GM12892 (cell line): Measurements from ENCODE around the gene TMEM243.

Experiments used
- DNase-seq: peaks from one replicate; pipeline ENCODE4 v3.0.0; 2011; ENCODE audit not compliant: insufficient read length
- FAIRE-seq: peaks from 2 replicates; lab custom pipeline; 2011; peaks lifted over from hg19 to GRCh38; lab: Jason Lieb, UNC
- POLR2A ChIP-seq: IDR thresholded peaks from 2 replicates; pipeline ENCODE4 v1.6.1; 2011; ENCODE audit warnings: low read depth, low read length, control low read depth
- POLR2AphosphoS5 ChIP-seq: IDR thresholded peaks from 2 replicates; pipeline ENCODE4 v1.6.1; 2011; ENCODE audit warnings: low read depth, low read length, control low read depth
- TAF1 ChIP-seq: IDR thresholded peaks from 2 replicates; pipeline ENCODE4 v1.6.1; 2011; ENCODE audit warnings: low read depth, mild to moderate bottlenecking, control low read depth, low read length, borderline replicate concordance

The TMEM243 gene

GRCh38 chr7:87220734-87221215 is 1.2 kb upstream of the TMEM243 start:
- TF ChIP-seq TAF1 = no peak
- no peak for TF ChIP-seq POLR2AphosphoS5
- no peak for TF ChIP-seq POLR2A
- DNase-seq (no peak), FAIRE-seq (no peak)

DNA sequence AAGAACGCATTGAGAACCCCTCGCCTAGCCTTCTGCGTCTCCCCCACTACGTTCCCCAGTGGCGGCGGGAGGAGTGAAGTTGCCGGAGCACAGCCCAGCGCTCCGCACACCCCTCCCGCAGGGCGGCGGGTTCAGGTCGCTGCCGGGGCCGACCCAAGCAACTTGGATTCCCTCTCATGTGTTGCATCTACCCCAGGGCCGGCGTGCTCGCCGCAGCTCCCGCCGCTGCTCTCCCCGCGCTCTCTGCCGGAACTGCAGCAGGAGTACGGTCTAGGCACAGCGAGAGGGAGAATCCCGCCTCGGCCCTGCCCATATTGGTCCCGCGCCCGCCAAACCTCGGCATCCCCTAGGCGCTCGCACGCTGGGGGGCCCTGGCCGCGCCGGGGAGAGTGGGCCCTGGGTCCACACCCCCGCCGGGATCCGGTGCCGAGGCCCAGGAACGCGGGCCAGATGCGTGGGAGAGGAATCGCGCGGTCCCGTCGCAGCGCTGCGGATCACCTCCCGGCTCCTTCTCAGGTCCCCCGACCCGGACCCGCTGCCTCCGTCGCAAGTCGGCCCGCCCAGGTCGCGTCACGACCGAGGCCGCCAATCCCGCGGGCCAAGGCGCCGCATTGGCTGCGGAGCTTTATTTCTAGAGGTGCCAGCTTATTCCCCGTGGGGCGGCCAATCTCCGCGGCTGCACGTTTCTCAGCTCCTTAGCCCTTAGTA is 648 bp upstream of the TMEM243 start:
- DNase-seq (peak; percentile 68), FAIRE-seq (no peak)
- TF ChIP-seq TAF1 = peak; percentile 65
- TF ChIP-seq POLR2A = peak; percentile 93
- peak; percentile 93 for TF ChIP-seq POLR2AphosphoS5

DNA sequence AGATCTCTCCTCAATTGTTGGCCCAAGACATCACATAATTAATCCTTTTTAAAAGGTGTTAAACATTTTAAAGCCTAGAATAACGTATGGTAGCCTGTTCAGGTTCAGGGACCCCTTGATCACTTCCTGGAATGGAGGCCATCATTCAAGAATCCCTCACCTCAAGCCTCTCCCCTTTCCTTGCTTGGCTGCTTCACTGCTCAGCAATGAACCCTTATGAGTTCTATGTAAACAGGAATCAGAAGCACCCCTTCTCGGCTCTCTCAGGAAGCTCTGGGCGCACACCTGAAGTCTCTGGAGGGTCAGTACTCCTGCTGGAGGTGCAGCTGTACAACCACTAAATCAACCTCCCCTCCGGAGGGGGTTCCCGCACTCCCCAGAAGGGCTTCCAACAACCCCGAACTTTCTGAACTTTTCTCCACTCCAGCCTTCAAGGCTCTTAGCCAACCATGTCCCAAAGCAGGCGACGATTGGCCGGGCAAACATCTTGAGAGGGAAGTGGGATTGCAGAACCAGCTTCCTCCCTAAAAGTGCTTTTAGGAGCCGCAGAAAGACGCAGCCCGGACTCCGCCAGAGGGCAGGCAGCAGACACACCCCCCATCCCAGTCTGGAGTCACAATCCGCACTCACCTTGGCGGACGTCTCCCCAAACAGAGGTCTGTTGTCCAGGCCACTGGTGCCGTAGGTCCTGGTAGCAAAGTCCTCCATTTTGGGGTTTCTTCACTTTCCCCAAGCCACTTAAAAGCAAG is 562 bp downstream of the TMEM243 start:
- DNase-seq = no peak
- FAIRE-seq = no peak

DNA sequence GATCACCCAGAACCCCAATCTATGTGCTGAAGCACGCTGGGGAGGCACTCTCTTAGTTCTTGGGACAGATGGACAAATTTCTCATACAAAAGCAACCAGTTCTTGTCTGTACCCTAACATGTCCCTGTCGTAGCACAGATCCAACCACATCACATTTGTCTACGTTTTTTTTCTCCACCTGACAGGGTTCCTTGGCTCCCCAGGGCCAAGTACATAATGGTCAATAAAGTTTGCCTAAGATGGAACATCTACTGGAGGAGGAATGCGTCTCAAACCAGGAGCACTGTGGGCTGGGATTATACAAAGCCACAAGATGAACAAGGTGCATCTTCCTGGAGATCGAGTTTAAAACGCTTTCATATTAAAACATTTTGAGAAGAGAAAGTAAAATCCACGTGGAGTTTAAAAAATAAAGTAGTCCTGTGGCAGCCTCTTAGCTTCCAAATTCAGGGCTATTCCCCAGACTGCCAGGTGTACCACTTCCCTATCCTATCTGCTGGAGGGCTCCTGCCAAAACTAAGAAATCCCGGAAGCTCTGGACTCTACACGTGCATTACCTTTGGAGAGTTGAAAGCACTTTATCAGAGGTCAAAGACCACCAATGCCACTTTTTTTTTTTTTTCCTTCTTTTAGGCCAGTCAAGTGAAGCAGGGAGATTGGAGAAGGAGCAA is 1.4 kb downstream of the TMEM243 start:
- TF ChIP-seq TAF1 = no peak
- peak; percentile 68; the same call in 1 of the 2 replicates for TF ChIP-seq POLR2AphosphoS5
- no peak for TF ChIP-seq POLR2A
- FAIRE-seq = peak; percentile 36
- DNase-seq = no peak

More for the DNA sequence above, 562 bp downstream of the TMEM243 start:
- TF ChIP-seq POLR2A = no peak
- 0 out of 2 replicates have a peak, but pooled peaks have one; percentile 38 for TF ChIP-seq TAF1

DNA sequence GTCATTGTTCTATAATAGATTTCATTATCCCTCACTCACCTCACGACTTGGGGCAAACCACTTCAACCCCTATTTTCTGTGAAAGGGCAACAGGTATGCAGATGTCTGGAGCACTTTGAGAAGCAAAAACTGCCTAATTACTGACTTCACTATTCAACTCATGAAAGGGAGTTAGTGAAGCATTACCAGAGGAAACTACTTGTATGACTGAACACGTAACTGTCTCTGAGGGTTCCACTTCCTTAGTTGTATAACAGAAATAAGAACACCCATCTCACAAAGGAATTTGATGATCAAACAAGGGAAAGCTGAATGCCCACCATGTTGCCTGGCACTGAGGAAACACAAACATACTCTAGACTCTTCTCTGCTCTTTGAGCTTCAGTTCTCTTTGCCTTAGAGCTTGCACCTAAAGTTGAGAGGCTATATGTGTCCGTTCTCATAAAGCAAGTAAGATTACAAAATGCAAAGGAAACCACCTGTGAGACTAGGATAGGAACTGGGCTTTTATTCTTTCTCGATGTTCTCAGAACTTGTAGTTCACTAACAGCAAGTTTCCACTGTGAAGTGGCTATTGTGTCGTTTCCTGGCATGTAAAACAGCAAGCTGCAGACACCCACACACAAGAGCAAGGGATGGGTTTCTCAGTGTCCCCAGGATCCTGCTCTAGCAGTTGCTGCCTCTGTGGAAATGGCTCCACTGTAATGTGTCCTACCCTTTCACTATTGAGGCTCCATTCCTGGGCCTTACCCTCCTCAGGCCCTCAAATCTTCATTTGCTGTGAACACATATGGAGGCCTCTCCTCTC is 2.6 kb downstream of the TMEM243 start:
- DNase-seq = no peak
- TF ChIP-seq POLR2AphosphoS5 (peak; percentile 95), POLR2A (peak; percentile 94), TAF1 (peak; percentile 81)
- FAIRE-seq = peak; percentile 98

DNA sequence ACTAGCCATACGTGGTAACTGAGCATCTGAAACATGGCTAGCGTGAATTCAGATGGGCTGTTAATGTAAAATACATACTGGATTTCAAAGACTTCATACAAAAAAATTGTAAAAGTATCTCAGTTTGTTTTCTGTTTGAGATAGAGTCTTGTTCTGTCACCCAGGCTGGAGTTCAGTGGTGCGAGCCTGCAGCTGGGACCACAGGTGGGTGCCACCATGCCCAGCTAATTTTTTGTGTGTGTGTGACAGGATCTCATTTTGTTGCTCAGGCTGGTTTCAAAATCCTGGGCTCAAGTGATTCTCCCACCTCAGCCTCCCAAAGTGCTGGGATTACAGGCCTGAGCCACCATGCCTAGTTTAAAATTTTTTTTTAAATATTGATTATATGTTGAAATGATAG is 4.5 kb downstream of the TMEM243 start:
- DNase-seq (no peak), FAIRE-seq (no peak)
- TF ChIP-seq TAF1 (no peak), POLR2AphosphoS5 (no peak), POLR2A (no peak)

DNA sequence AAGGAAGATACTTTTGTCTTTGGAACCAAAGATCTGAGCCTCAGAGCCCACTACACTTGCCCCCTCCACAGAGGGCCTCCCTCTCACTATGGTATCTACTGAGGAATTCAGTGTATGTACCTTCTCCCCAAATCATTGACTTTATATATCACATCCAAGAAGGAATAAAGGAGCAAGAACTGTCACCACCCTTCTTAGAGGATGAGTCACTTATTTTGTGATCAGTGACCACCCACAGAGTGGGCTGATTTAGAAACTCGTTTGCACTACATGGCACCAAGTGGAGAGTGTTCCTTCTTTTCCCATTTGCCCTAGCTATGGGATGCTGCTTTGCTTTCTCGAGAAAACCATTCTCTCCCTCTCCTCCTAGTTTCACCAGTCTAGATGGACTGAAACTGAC is 5.7 kb downstream of the TMEM243 start:
- FAIRE-seq (peak; percentile 33), DNase-seq (no peak)
- TF ChIP-seq POLR2AphosphoS5 (no peak; the same call in 1 of the 2 replicates), TAF1 (no peak), POLR2A (peak; percentile 47)

- no peak for DNase-seq
- no peak for TF ChIP-seq TAF1
- TF ChIP-seq POLR2A = no peak
- no peak for TF ChIP-seq POLR2AphosphoS5
- FAIRE-seq = peak; percentile 44
These were observed 6.3 kb downstream of the TMEM243 start for GRCh38 chr7:87213252-87213651.

DNA sequence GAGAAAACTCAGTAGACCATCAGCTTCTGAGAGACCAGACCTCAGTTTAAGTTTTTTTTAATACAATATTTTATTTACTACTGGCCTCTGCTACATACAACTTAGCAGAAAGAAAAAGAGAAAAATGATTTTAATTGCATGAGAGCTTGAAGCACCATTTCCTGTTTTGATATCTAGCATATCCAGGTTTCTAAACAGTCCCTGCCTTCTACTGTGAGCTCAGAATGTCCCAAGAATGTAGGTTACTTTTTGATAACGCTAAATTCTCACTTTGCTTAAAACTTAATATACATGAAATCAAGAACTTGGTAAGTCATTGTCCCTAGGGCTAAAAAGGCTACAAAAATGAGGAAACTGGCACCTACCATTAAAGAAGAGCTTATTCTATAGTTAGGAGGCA is 7.0 kb downstream of the TMEM243 start:
- DNase-seq = no peak
- no peak for FAIRE-seq
- TF ChIP-seq POLR2A (no peak), POLR2AphosphoS5 (no peak), TAF1 (no peak)

GRCh38 chr7:87210506-87210905 is 9.0 kb downstream of the TMEM243 start:
- DNase-seq = no peak
- no peak for TF ChIP-seq POLR2A
- TF ChIP-seq POLR2AphosphoS5 = no peak
- no peak for TF ChIP-seq TAF1
- FAIRE-seq = no peak

DNA sequence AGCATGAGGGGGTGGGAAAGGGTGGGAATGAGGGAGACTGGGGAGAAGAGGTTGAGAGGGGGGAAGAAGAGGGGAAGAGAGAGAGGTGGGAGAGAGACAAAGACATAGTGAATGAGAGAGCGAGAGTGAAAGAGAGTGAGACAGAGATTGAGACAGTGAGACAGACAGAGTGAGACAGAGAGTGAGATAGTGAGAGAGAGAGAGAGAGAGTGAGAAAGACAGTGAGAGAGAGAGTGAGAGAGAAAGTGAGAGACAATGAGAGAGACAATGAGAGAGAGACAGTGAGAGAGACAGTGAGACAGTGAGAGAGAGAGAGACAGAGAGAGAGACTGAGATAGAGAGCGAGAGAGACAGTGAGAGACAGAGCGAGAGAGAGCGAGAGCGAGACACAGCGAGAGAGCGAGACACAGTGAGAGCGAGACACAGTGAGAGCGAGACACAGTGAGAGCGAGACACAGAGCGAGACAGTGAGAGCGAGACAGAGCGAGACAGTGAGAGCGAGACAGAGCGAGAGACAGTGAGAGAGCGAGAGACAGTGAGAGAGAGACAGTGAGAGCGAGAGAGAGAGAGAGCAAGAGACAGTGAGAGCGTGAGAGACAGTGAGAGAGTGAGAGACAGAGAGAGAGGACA is 10.1 kb downstream of the TMEM243 start:
- DNase-seq (no peak), FAIRE-seq (no peak)
- TF ChIP-seq POLR2AphosphoS5 = 0 out of 2 replicates have a peak, but pooled peaks have one; percentile 18
- TF ChIP-seq POLR2A = no peak
